H1 (cell line): ENCODE measurements around the gene ZNF8. TPM values are rescaled to one million over a fixed set of nuclear protein-coding genes. Genes with fewer than 3 reads are reported as not detected.

ENCODE experiments used
- ASH2L ChIP-seq: fragments of 200-600, 300-600 bp; sonication (generic); IDR thresholded peaks from one replicate; pipeline ENCODE4 v1.7.1; 2017; ENCODE audit warnings: low read length
- RXRA ChIP-seq: IDR thresholded peaks from 2 replicates; pipeline ENCODE4 v1.6.1; 2011; ENCODE audit warnings: low read depth, mild to moderate bottlenecking, low read length, moderate library complexity; ENCODE audit not compliant: insufficient read depth
- polyA plus RNA-seq, 7 experiments: library from polyadenylated mRNA; depleted of rRNA in 3 of 7; stranded (reverse) in 5 of 7; unstranded in 2 of 7; fragments of >200 nt in 5 of 7; fragments of 200-250 nt in 2 of 7; gene quantifications; 1 replicate in 5 of 7; 2 replicates in 1 of 7; 4 replicates in 1 of 7; pipeline versions ENCODE4 v1.2.1 to v1.2.3, GENCODE V29; 2011 to 2013; ENCODE audit warnings: missing spikeins in 2 of 7, mixed read lengths in 2 of 7
- total RNA-seq: library from RNA; stranded (reverse); fragmentation: NEBNext Ultra II Directional; extraction: Animal tissue kit (Norgen Biotek cat#: 25700); gene quantifications from 2 replicates; pipeline ENCODE4 v1.2.1, GENCODE V29; 2021
- TF ChIP-seq, protein P1 (sequence below): IDR thresholded peaks from 2 replicates; pipeline ENCODE4 v1.6.1; 2012; ENCODE audit warnings: inconsistent platforms

ZNF8 gene
- total and polyA plus RNA-seq, 2 of the 8 experiments (the other 6 are each of a cell fraction or from before 2014, with no cell fraction given) = 9.2 to 21.5 TPM

DNA sequence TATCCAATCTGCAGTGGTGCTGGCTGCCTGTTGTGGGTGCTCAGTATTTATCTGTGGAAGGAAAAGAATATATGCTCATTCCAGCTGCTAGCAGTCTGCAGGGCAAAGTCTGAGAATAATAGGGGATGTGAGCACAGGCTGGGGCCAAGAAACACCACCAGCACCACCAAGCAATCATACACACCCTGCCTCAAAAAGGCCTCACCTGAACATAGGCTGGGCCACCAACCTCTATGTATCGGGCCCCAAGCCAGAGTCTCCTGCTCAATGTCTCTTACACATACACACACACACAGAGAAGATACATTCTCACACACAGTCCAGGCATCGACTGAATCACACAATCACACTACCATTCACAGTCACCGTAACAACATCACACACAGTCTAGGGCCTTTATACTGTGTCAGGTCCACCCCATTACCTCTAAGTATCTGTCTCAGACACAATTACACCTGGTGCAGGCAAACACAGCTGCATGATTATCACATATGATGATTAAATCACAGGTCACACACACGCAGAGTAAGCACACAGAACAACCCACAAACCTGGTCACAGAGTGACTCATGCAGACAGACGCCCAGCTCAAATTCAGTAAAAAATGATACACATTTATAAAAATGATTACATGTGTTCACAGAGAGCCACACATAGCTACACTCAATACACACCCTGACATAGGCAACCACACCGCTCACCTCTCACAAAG lies 46.7 kb downstream of the ZNF8 start (continued):
- TF ChIP-seq, protein P1, sequence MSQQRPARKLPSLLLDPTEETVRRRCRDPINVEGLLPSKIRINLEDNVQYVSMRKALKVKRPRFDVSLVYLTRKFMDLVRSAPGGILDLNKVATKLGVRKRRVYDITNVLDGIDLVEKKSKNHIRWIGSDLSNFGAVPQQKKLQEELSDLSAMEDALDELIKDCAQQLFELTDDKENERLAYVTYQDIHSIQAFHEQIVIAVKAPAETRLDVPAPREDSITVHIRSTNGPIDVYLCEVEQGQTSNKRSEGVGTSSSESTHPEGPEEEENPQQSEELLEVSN = no peak
- TF ChIP-seq RXRA (no peak), ASH2L (no peak)
- TF ChIP-seq, all 59 proteins: peak for 0
